MV-4-11 (cell line): ENCODE measurements around the gene HAVCR2.
"Not testable (repeated sequence)": the region's sequence is repeated elsewhere in the genome, so short reads cannot be mapped to it uniquely, and the experiment has no call there.

ENCODE experiments used
- DNase-seq: peaks from one replicate; lab custom pipeline; 2025; lab: John Stamatoyannopoulos, UW

HAVCR2 gene

DNA sequence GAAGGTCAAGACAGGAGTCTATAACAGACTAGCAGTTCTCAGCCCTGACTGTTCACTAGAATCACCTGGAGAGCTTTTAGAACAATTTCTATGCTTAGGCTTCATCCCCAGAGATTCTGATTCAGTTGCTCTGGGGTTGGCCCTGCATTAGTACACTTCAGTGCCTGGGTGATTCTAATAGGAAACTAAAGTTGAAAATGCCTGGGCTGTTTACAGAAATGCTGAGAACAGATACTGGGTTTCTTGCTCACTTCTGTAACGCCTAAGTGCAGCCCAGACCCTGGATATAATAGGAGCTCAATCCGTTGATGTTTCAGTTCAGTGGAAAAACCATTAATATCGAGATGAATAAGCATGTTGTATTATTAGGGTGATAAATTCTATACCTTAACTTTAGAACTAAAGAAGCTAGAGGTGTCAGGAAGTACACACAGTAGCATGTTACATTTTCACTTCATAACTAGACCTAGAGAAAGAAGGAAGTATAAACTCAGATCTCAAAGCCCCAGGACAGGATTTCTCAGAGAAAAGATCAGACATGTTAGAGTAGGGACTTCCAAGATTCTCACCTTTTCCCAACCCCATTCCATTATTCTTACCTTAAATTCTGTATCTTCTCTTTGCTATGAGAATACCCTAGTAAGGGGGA lies 20.4 kb downstream of the HAVCR2 start:
- no peak for DNase-seq

DNA sequence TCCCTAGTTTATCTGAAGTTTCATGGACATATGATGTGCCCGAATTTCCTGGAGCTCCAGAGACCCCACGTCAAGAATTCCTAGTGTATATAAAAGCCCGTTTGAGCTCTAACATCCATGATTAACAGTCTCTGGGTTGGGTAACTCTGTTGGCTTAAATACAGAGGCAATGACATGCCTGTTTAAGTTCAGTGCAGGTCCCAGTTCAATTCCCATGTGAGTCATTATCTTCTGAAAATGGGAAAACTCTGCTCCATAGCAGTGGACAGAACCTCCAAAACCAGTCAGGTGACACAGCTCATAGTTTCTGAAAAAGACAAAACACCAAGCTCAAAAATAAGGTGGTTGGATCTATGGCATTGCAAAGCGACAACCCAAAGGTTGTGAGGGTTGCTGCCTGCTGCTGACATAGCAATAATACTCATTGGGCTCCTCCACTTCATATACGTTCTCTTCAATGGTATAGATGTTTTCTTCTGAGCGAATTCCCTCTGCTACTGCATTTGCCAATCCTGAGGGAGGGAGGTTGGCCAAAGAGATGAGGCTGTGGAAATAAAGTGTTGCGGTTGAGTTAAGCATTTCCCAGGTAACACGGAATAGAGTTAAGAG lies 22.0 kb downstream of the HAVCR2 start:
- no peak for DNase-seq

DNA sequence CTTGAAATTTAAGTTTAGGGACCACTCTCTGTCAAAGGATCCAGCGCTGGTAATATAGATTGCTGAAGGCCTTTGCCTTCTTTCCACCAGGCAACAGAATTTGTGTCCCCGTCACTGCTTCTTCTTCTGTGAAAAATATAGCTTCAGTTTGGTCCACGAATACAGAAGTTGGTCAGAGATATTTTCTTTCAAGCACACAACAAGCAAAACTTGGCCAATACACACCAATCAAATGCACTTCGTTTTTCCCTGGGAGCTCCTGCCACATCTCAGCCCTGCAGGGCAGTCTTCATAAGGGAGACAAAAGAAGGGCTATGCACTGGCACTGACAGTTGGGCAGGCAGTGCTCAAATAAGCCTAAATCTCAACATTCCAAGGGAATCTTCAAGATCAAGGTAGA lies 22.9 kb downstream of the HAVCR2 start:
- DNase-seq: peak; percentile 78

GRCh38 chr5:157080286-157080685 lies 28.6 kb downstream of the HAVCR2 start:
- no peak for DNase-seq

- peak; percentile 72 for DNase-seq
These were observed 32.3 kb downstream of the HAVCR2 start for GRCh38 chr5:157076558-157076957.

DNA sequence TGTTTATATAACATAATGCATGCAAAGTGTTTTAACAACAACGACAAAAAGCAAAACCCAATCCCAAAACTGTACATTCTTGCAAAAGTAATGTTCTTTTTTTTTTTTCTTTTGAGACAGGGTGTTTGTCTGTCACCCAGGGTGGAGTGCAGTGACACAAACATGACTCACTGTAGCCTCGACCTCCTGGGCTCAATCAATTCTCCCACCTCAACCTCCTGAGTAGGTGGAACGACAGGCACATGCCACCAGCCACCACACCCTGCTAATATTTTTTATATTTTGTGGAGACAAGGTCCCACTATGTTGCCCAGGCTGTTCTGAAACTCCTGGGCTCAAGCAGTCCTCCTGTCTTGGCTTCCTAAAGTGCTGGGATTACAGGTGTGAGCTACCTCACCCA lies 36.3 kb downstream of the HAVCR2 start:
- DNase-seq: no peak

DNA sequence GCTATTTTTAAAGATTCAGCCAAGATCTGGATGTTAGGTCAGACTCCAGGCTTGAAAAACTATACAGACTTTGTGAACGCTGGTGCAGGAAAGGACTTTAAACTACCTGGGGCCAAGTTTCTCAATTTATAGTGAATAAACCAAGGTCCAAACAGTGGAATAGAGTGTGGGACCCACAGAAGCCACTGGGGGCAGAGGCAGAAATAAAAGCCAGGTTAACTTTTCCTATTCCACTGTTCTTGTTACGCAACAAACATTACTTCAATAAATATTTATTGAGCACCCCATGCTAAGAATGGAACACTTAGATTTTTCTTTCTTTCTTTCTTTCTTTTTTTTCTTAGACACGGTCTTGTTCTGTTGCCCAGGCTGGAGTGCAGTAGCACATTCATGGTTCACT lies 38.9 kb downstream of the HAVCR2 start:
- no peak for DNase-seq

GRCh38 chr5:157068785-157069184 lies 40.1 kb downstream of the HAVCR2 start:
- peak; percentile 41 for DNase-seq

GRCh38 chr5:157068339-157068738 lies 40.5 kb downstream of the HAVCR2 start:
- no peak for DNase-seq

DNA sequence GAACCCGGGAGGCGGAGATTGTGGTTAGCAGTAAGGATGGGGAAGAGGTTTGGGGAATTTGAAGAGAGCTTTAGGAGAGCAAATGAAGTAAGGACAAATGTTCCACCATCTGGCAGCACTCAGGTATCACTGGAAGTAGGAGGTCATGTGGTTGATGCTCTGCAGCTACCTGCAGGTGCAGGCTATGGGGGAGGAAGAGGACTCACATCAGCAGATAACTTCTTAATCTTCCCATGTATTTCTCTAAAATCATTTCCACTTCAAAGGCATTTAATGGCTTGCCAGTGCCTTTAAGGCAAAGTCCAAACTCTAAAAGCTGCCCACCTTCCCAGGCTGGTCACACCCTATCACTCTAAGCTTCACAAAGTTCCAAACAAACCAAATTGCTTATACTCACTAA lies 41.8 kb downstream of the HAVCR2 start:
- DNase-seq: no peak

DNA sequence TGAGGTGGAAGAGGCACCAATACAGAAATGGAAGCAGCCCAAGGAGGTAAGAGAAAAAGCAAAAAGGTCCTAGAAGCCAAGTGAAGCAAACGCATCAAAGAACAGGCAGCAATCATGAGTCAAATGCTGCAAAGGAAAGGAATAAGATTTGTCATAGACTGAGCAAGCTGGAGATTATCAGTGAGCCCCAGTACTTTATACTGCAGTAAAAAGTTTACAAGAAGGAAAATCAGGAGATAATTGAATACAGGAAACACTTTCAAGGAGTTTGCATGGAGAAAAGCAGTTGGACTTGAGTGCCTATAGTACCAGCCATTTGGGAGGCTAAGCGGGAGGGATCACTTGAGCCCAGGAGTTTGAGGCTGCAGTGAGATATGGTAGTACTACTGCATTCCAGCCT lies 42.8 kb downstream of the HAVCR2 start:
- DNase-seq: no peak

DNA sequence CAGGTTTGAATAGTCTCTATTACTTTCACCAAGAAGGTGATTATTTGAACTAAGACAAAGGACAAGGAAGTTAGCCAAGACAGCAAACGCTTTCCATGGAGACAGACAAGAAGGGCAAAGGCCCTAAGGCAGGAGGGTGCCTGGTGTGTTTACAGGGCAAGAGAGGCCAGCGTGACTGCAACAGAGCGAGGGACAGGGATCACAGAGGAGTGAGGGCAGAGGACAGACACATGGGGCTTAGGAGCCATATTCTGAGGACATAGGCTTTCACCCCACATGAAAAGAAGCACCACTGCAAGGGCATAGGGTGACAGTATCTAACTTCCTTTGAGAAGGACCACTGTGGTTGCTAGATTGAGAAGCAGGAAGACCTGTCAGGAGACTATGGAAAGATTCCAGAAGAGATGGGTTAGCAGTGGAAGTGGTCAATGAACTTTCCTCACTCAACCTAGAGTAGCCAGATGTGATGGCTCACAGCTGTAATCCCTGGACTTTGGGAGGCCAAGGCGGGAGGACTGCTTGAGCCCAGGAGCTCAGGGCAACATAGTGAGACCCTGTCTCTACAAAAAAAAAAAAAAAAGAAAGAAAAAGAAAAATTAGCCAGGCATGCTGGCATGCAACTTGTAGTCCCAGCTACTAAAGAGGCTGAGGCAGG lies 44.9 kb downstream of the HAVCR2 start:
- DNase-seq: no peak

- DNase-seq: no peak
These were observed 49.0 kb downstream of the HAVCR2 start for GRCh38 chr5:157059891-157060290.

DNA sequence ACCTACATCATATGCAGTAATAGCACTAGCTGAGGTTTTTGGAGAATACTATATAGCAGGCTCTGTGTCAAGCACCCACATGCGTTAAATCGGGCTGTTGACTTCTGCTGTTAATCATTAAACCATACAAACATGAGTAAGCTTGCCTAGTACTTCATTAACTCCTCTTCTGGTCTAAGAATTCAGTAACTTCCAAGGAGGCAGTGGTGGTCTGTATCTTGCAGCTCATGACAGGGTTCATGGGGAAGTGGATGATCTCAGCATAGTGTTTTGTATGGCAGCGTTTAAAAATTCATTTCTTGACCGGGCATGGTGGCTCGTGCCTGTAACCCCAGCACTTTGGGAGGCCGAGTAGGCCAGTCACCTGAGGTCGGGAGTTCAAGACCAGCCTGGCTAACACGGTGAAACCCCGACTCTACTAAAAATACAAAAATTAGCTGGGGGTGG lies 49.7 kb downstream of the HAVCR2 start, which contains the start of gene HAVCR1:
HAVCR1 (minus strand) TSS at position 24 of the 447 bp plus-strand sequence. CDS start 1,173 bp downstream, outside the sequence.
- DNase-seq: no peak

DNA sequence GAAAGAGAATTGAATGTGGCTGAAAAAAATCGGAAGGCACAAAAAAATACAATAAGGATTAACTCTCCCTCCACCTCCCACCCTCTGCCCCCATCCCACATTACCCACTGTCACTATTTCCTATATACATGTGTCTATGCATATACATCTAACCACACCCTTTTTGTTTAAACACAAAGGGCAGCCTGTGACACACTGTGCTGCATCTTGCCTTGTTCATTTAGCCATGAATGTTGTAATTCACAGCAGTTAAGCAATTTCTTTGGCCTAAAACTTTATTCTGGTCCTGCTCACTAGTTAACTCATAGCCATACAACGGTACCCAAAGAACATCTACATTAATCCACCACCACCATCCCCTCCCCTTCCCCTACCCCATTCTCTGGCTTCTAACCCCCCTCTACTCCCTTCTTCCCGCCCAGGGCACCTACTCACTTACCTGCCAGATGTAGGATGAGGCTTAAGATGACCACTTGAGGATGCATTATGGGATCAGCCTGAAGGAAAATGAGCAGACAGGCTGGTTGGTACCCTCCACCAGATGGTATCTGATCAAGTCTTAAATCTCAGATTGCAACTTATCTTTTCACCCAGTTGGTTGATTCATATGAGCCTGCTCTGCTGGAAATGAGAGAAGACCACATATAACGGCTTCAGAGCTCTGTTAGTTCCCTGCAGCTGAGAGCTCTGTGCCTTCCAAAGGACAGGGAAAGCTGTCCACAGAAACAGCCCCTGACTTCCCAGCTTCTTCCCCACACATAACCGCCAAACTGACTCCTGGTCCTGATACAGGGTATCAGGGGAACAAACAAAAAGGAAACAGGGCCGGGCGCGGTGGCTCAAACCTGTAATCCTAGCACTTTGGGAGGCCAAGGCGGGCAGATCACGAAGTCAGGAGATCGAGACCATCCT lies 51.1 kb downstream of the HAVCR2 start:
- peak; percentile 19 for DNase-seq

GRCh38 chr5:157056848-157057247 lies 52.0 kb downstream of the HAVCR2 start:
- DNase-seq: not testable (repeated sequence)

- no peak for DNase-seq
These were observed 57.1 kb downstream of the HAVCR2 start for GRCh38 chr5:157051604-157052245.

DNA sequence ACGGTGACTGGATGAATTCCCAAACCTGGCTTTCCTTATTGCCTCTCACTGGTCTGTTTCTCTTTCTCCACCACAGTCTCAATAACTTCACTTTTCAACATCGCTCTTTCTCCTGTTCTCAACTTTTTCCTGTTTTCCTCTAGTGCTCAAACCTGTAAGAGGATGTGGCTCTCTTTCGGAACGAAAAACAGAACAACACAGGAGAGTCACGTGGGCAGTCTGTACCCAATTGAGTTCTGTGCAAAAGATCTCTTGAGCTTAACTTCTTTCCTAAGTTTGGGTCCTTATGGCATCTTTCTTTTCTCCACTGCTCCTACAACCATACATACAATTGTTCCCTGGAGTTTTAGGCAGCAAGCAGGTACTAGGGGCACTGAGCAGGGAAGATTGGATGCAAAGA lies 58.8 kb downstream of the HAVCR2 start:
- peak; percentile 7 for DNase-seq

GRCh38 chr5:157049605-157050004 lies 59.2 kb downstream of the HAVCR2 start:
- DNase-seq: no peak

GRCh38 chr5:157047898-157048297 lies 60.9 kb downstream of the HAVCR2 start:
- no peak for DNase-seq

- DNase-seq: not testable (repeated sequence)
These were observed 61.8 kb downstream of the HAVCR2 start for GRCh38 chr5:157047016-157047415.

- DNase-seq: no peak
These were observed 62.8 kb downstream of the HAVCR2 start for GRCh38 chr5:157046041-157046440.
